Measurements from ENCODE around the gene ASTN2. TPM values are rescaled to one million over a fixed set of nuclear protein-coding genes. Genes with fewer than 3 reads are reported as not detected.
"Not testable (repeated sequence)": the region's sequence is repeated elsewhere in the genome, so short reads cannot be mapped to it uniquely, and the experiment has no call there.

ASTN2 gene
- total and polyA plus RNA-seq, 7 donors: 0.60 to 7.5 (median 2.2) TPM

- Histone ChIP-seq H3K36me3 (no peaks in the 10 kb centered on the region), H3K27ac (no peak overlapping the region), H3K4me1 (no peaks in the 10 kb centered on the region), H3K4me3 (no peak overlapping the region), H3K27me3 (no peaks in the 10 kb centered on the region), H3K9me3 (peaks cover 0 to 2% (median 0%) of the 10 kb centered on the region in 4 donors)
- DNase-seq: no peak
- intact Hi-C loops (cut with DNase I): no loop called here
- TF ChIP-seq CTCF (IDR thresholded peaks at IDR 0.05): no peak
- no peak for TF ChIP-seq POLR2AphosphoS5 (IDR thresholded peaks at IDR 0.05)
- no peak for TF ChIP-seq EP300 (IDR thresholded peaks at IDR 0.05)
- no peak for TF ChIP-seq POLR2A (IDR thresholded peaks at IDR 0.05)
- 27 to 47% methylated on average over 2 of the region's 2 CpGs for WGBS, 2 donors
Measured at GRCh38 chr9:116899337-116900006, 515.4 kb downstream of the ASTN2 start.

GRCh38 chr9:116898131-116898530 is 516.7 kb downstream of the ASTN2 start:
- H3K4me1 ChIP-seq; intact Hi-C loops (cut with DNase I); H3K36me3 ChIP-seq; H3K27me3 ChIP-seq; DNase-seq; H3K27ac ChIP-seq; H3K4me3 ChIP-seq; H3K9me3 ChIP-seq: not testable (repeated sequence)
- WGBS, 2 donors: 89 to 90% methylated on average over 5 of the region's 5 CpGs

- no peaks in the 10 kb centered on the region for H3K4me1 ChIP-seq
- H3K27me3 ChIP-seq: no peaks in the 10 kb centered on the region
- intact Hi-C loops (cut with DNase I): no loop called here
- peaks cover 0 to 2% (median 0%) of the 10 kb centered on the region in 4 donors for H3K9me3 ChIP-seq
- DNase-seq: no peak
- H3K4me3 ChIP-seq: no peak overlapping the region
- no peak overlapping the region for H3K27ac ChIP-seq
- WGBS, 2 donors: 82 to 87% methylated on average over 4 of the region's 4 CpGs
- TF ChIP-seq POLR2AphosphoS5 (IDR thresholded peaks at IDR 0.05): no peak
- no peak for TF ChIP-seq EP300 (IDR thresholded peaks at IDR 0.05)
- TF ChIP-seq POLR2A (IDR thresholded peaks at IDR 0.05): no peak
- TF ChIP-seq CTCF (IDR thresholded peaks at IDR 0.05): no peak
- H3K36me3 ChIP-seq: no peaks in the 10 kb centered on the region
Measured at GRCh38 chr9:116897201-116897600, 517.7 kb downstream of the ASTN2 start.

GRCh38 chr9:116895961-116896360 is 518.9 kb downstream of the ASTN2 start:
- H3K27ac ChIP-seq: no peak overlapping the region
- H3K4me1 ChIP-seq: no peaks in the 10 kb centered on the region
- no peak overlapping the region for H3K4me3 ChIP-seq
- no peaks in the 10 kb centered on the region for H3K27me3 ChIP-seq
- H3K36me3 ChIP-seq: no peaks in the 10 kb centered on the region
- TF ChIP-seq CTCF (IDR thresholded peaks at IDR 0.05) (no peak), POLR2AphosphoS5 (IDR thresholded peaks at IDR 0.05) (no peak), POLR2A (IDR thresholded peaks at IDR 0.05) (no peak), EP300 (IDR thresholded peaks at IDR 0.05) (no peak)
- peaks cover 0 to 2% (median 0%) of the 10 kb centered on the region in 4 donors for H3K9me3 ChIP-seq
- intact Hi-C loops (cut with DNase I): no loop called here
- no peak for DNase-seq

GRCh38 chr9:116891424-116891823 is 523.4 kb downstream of the ASTN2 start:
- Histone ChIP-seq H3K27ac (no peak overlapping the region), H3K36me3 (no peaks in the 10 kb centered on the region), H3K9me3 (no peaks in the 10 kb centered on the region), H3K4me3 (no peak overlapping the region), H3K27me3 (no peaks in the 10 kb centered on the region), H3K4me1 (no peaks in the 10 kb centered on the region)
- TF ChIP-seq CTCF (IDR thresholded peaks at IDR 0.05): no peak
- TF ChIP-seq POLR2A (IDR thresholded peaks at IDR 0.05): no peak
- no peak for TF ChIP-seq EP300 (IDR thresholded peaks at IDR 0.05)
- no peak for TF ChIP-seq POLR2AphosphoS5 (IDR thresholded peaks at IDR 0.05)
- intact Hi-C loops (cut with DNase I): no loop called here
- no peak for DNase-seq
- WGBS, 2 donors: 70 to 73% methylated on average over 3 of the region's 3 CpGs

GRCh38 chr9:116888476-116888875 is 526.4 kb downstream of the ASTN2 start:
- H3K4me1 ChIP-seq; H3K27ac ChIP-seq; H3K36me3 ChIP-seq; DNase-seq; H3K4me3 ChIP-seq; H3K27me3 ChIP-seq; intact Hi-C loops (cut with DNase I); H3K9me3 ChIP-seq: not testable (repeated sequence)
- WGBS, 2 donors: 84 to 93% methylated on average over 4 of the region's 4 CpGs

Data from sigmoid colon (tissue), 7 donors.